ENCODE results near the gene DNASE1L1. TPM values are rescaled to one million over a fixed set of nuclear protein-coding genes. Genes with fewer than 3 reads are reported as not detected.

The DNASE1L1 gene
- total and polyA plus RNA-seq, 10 donors: 18.1 to 54.5 (median 36.8) TPM

DNA sequence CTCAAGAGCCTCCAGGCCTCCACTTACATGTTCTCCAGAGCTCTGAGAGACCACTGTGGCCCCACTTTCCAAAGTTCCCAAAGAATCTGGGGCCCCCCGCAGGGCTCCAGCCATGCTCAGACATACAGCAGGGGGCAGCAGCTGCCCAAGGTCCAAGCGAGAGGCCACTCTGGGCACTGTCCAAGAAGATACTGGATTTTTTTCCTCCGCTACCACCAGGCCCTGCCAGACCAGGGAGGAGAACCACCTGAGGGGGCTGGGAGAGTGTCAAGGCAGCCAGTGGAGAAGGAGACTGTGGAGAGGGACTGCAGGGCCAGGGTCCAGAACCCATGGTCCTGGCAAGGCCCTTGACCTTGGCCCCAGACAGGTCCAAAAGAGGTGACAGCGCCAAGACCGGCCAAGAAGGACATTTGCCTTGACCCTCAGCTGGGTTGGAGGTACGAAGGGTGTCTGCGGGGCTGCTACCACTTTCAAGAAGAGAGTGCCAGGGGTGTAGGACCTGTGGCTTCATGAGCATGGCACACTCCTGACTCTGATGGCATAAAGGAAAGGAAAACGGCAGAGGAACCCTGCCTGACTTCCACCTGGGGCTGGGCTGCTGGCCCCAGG, 24.7 kb downstream of the DNASE1L1 start:
- intact Hi-C loops (cut with DNase I; ENCODE audit: low total_unique reads): no loop called here
- 61 to 66% (median 62%) methylated on average over 7 to 8 of the region's 8 CpGs for WGBS, 5 donors
- Histone ChIP-seq H3K9me3 (no peaks in the 10 kb centered on the region), H3K4me1 (peaks cover 7 to 30% (median 15%) of the 10 kb centered on the region in 6 donors), H3K36me3 (peaks cover 0 to 22% (median 0%) of the 10 kb centered on the region in 6 donors), H3K27me3 (replicated peaks in 1 of 7) (no peaks in the 10 kb centered on the region), H3K27ac (no peak overlapping the region), H3K4me3 (no peak overlapping the region)
- no peak for TF ChIP-seq POLR2AphosphoS5 (IDR thresholded peaks at IDR 0.05)
- TF ChIP-seq, protein P1, sequence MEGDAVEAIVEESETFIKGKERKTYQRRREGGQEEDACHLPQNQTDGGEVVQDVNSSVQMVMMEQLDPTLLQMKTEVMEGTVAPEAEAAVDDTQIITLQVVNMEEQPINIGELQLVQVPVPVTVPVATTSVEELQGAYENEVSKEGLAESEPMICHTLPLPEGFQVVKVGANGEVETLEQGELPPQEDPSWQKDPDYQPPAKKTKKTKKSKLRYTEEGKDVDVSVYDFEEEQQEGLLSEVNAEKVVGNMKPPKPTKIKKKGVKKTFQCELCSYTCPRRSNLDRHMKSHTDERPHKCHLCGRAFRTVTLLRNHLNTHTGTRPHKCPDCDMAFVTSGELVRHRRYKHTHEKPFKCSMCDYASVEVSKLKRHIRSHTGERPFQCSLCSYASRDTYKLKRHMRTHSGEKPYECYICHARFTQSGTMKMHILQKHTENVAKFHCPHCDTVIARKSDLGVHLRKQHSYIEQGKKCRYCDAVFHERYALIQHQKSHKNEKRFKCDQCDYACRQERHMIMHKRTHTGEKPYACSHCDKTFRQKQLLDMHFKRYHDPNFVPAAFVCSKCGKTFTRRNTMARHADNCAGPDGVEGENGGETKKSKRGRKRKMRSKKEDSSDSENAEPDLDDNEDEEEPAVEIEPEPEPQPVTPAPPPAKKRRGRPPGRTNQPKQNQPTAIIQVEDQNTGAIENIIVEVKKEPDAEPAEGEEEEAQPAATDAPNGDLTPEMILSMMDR (IDR thresholded peaks at IDR 0.05 in 8 of 11, conservative IDR thresholded peaks at IDR 0.05 in 3 of 11): peak in 7 of 11 experiments; percentile 28 to 43 (median 38)
- DNase-seq: no peak

DNA sequence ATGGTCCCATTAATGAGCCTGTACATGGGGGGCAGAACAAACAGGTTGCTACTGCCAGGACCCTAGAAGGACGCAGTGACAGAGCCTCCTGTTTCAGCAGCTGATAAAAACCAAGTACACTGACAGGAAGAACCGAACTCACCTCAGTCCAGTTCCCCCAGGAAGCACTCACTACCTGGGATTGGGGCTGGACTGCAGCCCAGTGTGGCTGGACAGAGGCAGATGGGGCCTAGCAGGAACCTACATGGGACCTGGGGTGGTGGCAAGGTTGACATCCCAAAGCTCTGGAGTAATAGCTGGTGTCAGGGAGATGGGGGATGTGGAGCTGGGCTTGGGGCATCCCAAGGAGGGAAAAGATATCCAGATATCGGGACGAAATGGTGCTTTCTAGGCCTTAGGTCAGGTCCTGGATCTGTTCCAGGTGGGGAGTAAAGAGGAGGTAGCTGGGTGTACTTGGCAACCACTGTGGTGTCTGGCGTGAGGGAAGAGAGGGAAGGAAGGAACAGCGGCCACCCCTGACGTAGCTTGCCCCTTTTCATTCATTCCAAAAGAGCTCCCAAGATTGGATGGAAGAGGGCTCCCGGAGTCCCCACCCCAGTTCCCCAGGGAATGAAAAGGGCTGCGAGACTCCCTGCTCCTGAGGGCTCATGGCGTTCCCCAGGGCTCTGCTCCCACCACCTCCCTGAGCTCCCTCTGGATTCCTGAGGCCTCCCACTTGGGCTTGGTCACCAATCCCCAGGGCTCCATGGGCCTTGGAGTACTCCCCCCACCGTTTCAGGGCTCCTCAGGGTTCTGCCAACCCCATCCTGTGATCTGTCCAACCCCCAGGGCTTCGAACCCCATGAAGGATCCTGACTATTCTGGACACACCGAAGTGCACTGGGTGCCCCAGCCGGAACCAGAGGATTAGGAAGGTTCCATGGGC, 25.4 kb downstream of the DNASE1L1 start:
- Histone ChIP-seq H3K36me3 (peaks cover 0 to 22% (median 0%) of the 10 kb centered on the region in 6 donors), H3K4me3 (no peak overlapping the region), H3K27me3 (replicated peaks in 1 of 7) (no peaks in the 10 kb centered on the region), H3K9me3 (peaks cover 0 to 2% (median 0%) of the 10 kb centered on the region in 8 donors), H3K4me1 (peaks cover 7 to 30% (median 15%) of the 10 kb centered on the region in 6 donors), H3K27ac (peak overlapping the region in 1 of 8 donors; percentile 4)
- intact Hi-C loops (cut with DNase I; ENCODE audit: low total_unique reads): no loop called here
- no peak for DNase-seq
- TF ChIP-seq, protein P1 (IDR thresholded peaks at IDR 0.05 in 8 of 11, conservative IDR thresholded peaks at IDR 0.05 in 3 of 11): no peak
- TF ChIP-seq POLR2A (IDR thresholded peaks at IDR 0.05) (no peak), POLR2AphosphoS5 (IDR thresholded peaks at IDR 0.05) (no peak)
- WGBS, 5 donors: 68 to 87% (median 77%) methylated on average over 10 to 14 of the region's 14 CpGs

DNA sequence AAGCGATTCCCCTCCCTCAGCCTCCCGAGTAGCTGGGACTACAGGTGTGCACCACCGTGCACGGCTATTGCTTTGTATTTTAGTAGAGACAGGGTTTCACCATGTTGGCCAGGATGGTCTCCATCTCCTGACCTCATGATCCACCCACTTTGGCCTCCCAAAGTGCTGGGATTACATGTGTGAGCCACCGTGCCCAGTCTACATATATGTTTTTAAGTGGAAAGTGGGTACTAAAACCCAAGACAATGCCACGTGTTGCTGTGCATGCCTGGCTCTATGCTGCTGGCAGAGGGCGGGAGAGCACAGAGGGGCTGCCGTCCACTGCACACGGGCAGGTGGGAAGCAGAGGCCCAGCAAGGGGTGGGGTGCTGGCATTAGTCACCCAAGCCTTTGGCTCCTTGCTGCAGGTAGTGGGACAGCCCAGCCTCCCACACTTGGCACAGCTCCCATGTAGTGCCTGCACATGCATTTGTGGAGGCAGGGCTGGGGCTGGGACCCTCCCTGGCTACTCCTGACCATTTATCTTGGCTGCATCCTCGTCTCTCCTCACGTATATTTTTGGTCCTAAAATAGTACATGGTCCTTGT, 26.5 kb downstream of the DNASE1L1 start:
- Histone ChIP-seq H3K36me3 (peaks cover 0 to 22% (median 0%) of the 10 kb centered on the region in 6 donors), H3K9me3 (peaks cover 0 to 4% (median 0%) of the 10 kb centered on the region in 8 donors), H3K4me1 (peaks cover 7 to 36% (median 19%) of the 10 kb centered on the region in 6 donors), H3K4me3 (no peak overlapping the region), H3K27ac (no peak overlapping the region), H3K27me3 (replicated peaks in 1 of 7) (no peaks in the 10 kb centered on the region)
- intact Hi-C loops (cut with DNase I; ENCODE audit: low total_unique reads): no loop called here
- TF ChIP-seq, protein P1 (IDR thresholded peaks at IDR 0.05 in 8 of 11, conservative IDR thresholded peaks at IDR 0.05 in 3 of 11): no peak
- TF ChIP-seq POLR2A (IDR thresholded peaks at IDR 0.05): no peak
- TF ChIP-seq POLR2AphosphoS5 (IDR thresholded peaks at IDR 0.05): peak in 2 of 3 donors; percentile 30 to 55
- DNase-seq: no peak
- 80 to 91% (median 84%) methylated on average over 8 to 11 of the region's 11 CpGs for WGBS, 5 donors

Measured in spleen (tissue), 11 donors.